ENCODE measurements around the gene LDAH.

Gene LDAH

DNA sequence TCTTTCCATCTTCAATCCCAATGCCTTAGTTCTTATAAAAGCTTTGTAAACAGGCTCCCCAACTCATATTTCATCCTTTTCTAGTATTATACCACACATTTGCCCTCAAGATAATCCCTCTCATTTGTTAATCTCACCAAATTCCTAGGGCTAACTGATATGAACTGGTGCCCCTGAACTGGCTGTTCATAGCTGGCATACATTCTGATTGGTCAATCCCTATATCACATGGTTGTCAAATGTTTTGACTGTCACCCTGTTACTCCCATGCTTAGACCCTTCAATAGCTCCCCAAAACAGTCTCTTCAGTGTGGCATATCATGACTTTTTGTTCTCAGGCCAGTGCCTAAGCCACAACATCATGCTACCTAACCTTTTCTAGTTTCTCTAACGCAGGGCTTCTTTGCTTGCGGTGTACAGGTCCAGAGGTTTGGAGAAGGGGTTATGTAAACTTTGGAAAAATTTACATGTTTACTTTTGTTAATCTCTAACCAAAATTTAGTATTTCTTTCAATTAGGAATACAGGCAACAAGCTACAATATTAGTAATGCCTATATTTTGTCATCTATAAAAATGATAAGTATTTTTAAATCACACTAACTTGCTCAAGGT is 125.5 kb downstream of the LDAH start:
- Mint-ChIP-seq H3K9me3 (no peaks in the 10 kb centered on the region), H3K4me1 (ENCODE audit: low read depth) (peaks cover 12% of the 10 kb centered on the region), H3K27me3 (ENCODE audit: low read depth) (no peaks in the 10 kb centered on the region), H3K27ac (no peak overlapping the region), H3K4me3 (no peak overlapping the region), H3K36me3 (ENCODE audit: low read depth) (no peaks in the 10 kb centered on the region)
- DNase-seq (ENCODE audit: low spot score): no peak

DNA sequence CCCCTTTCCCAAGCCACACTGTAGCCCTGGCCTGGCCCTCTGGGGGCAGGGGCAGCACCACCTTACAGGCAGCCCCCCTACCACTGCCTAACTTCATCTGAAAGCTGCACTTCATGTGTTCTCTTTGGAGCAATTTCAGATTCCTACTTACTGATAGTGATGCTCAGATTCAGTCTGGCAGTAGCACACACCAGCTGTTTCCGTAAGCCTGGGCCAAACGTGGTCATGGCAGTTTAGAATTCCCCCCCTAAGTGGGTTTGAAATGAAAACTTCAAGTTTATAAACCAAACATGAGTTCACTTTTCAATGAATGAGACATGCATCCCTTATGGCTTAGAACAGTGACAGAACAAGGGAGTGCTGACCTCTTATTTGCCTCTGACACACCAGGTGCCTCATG is 126.5 kb downstream of the LDAH start:
- H3K27me3 Mint-ChIP-seq (ENCODE audit: low read depth): no peaks in the 10 kb centered on the region
- peaks cover 12% of the 10 kb centered on the region for H3K4me1 Mint-ChIP-seq (ENCODE audit: low read depth)
- no peak overlapping the region for H3K27ac Mint-ChIP-seq
- no peaks in the 10 kb centered on the region for H3K36me3 Mint-ChIP-seq (ENCODE audit: low read depth)
- H3K4me3 Mint-ChIP-seq: no peak overlapping the region
- no peak for DNase-seq (ENCODE audit: low spot score)
- H3K9me3 Mint-ChIP-seq: no peaks in the 10 kb centered on the region

GRCh38 chr2:20693317-20693716 is 129.6 kb downstream of the LDAH start:
- Mint-ChIP-seq H3K27me3 (ENCODE audit: low read depth) (no peaks in the 10 kb centered on the region), H3K27ac (no peak overlapping the region)
- DNase-seq (ENCODE audit: low spot score): no peak

DNA sequence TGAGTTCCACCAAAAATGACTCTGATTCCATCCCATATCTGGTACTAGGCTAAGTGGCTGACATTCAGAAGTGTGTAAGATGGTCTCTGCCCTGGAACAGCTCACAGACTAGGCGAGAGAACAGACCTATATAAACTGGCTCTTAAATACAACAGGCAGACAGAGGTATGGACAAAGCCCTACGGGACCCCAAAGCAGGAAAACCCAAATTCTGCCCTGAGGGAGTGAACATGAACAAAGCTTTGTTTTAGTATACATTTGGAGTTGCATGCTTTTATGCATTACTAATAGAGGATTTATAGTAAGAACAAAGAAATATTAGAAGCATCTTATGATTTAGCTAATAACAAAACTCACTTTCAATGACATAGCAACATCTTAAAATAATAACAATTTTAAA is 130.8 kb downstream of the LDAH start:
- Mint-ChIP-seq H3K27me3 (ENCODE audit: low read depth) (no peaks in the 10 kb centered on the region), H3K27ac (no peak overlapping the region), H3K9me3 (no peaks in the 10 kb centered on the region), H3K4me1 (ENCODE audit: low read depth) (no peaks in the 10 kb centered on the region), H3K4me3 (no peak overlapping the region), H3K36me3 (ENCODE audit: low read depth) (peaks cover 12% of the 10 kb centered on the region)
- DNase-seq (ENCODE audit: low spot score): no peak

More at GRCh38 chr2:20693317-20693716, 129.6 kb downstream of the LDAH start:
- Mint-ChIP-seq H3K4me3 (no peak overlapping the region), H3K9me3 (no peaks in the 10 kb centered on the region), H3K4me1 (ENCODE audit: low read depth) (no peaks in the 10 kb centered on the region), H3K36me3 (ENCODE audit: low read depth) (peaks cover 8% of the 10 kb centered on the region)

- Mint-ChIP-seq H3K9me3 (no peaks in the 10 kb centered on the region), H3K27ac (no peak overlapping the region), H3K36me3 (ENCODE audit: low read depth) (peaks cover 15% of the 10 kb centered on the region), H3K4me1 (ENCODE audit: low read depth) (no peaks in the 10 kb centered on the region), H3K4me3 (no peak overlapping the region), H3K27me3 (ENCODE audit: low read depth) (no peaks in the 10 kb centered on the region)
- DNase-seq (ENCODE audit: low spot score): no peak
Observed at GRCh38 chr2:20691076-20691734, 131.7 kb downstream of the LDAH start.

GRCh38 chr2:20689428-20690264 is 133.3 kb downstream of the LDAH start:
- H3K9me3 Mint-ChIP-seq: no peaks in the 10 kb centered on the region
- H3K27me3 Mint-ChIP-seq (ENCODE audit: low read depth): no peaks in the 10 kb centered on the region
- H3K4me1 Mint-ChIP-seq (ENCODE audit: low read depth): no peaks in the 10 kb centered on the region
- H3K4me3 Mint-ChIP-seq: no peak overlapping the region
- DNase-seq (ENCODE audit: low spot score): no peak
- peaks cover 20% of the 10 kb centered on the region for H3K36me3 Mint-ChIP-seq (ENCODE audit: low read depth)
- no peak overlapping the region for H3K27ac Mint-ChIP-seq

- Mint-ChIP-seq H3K9me3 (no peaks in the 10 kb centered on the region), H3K27ac (no peak overlapping the region), H3K4me3 (no peak overlapping the region), H3K36me3 (ENCODE audit: low read depth) (peaks cover 20% of the 10 kb centered on the region), H3K27me3 (ENCODE audit: low read depth) (no peaks in the 10 kb centered on the region), H3K4me1 (ENCODE audit: low read depth) (peaks cover 6% of the 10 kb centered on the region)
- DNase-seq (ENCODE audit: low spot score): no peak
Observed at GRCh38 chr2:20687260-20687832, 135.6 kb downstream of the LDAH start.

DNA sequence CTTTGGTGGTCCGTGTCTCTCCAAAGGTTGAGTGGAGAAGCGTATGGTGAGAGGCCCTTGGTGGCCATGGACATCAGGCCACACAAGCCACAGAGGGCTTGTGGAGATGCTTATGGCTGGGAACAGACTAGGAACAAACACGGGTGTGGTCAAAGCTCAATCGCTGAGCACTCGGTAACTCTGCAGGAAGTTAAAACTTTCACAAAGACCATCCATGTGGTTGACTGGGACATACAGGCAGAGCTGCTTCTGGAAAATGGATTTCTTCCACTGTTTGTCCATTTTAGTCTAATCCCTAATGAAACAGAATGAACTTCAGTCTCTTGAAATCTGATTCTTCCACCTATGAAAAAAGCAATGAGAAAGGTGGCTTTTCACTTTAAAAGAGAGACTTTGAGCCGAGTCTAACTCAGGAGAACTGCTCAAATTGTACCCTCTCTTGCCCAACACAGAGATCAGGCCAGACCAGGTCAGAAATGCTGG is 138.3 kb downstream of the LDAH start:
- no peaks in the 10 kb centered on the region for H3K9me3 Mint-ChIP-seq
- H3K4me1 Mint-ChIP-seq (ENCODE audit: low read depth): peaks cover 10% of the 10 kb centered on the region
- no peak overlapping the region for H3K4me3 Mint-ChIP-seq
- H3K27me3 Mint-ChIP-seq (ENCODE audit: low read depth): no peaks in the 10 kb centered on the region
- no peak for DNase-seq (ENCODE audit: low spot score)
- H3K27ac Mint-ChIP-seq: no peak overlapping the region
- H3K36me3 Mint-ChIP-seq (ENCODE audit: low read depth): peaks cover 20% of the 10 kb centered on the region

DNA sequence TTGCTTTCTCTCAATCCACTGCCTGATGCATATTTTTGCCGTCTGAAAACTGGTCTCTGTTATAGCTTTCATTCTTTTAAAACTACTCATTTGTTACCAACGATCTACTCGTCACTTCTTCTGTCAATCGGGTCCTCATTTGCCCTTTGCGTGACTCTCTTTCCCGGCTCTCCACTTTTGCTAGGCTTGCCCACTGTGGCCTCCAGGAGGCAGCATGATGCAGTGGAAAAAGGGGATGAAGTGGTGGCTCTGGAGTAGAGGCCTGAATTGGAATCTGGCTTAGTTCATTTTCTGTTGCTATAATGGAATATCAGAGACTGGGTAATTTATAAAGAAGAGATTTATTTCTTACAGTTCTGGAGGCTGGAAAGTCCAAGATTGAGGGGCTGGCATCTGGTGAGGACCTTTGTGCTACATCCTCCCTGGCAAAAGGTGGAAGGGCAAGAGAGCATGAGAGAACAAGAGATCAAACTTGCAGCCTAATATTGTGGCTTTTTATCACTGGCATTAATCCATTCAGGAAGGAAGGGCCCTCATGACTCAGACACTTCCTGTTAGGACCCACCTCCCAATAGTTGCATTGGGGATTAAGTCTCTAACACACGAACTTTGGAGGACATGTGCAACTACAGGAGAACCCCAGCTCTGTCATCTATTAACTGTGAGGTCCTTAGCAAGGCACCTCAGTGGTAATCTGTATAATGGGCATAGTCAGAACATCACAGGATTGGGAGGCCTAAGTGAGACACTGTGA is 140.6 kb downstream of the LDAH start:
- Mint-ChIP-seq H3K4me1 (ENCODE audit: low read depth) (peaks cover 10% of the 10 kb centered on the region), H3K36me3 (ENCODE audit: low read depth) (peaks cover 8% of the 10 kb centered on the region), H3K27ac (no peak overlapping the region), H3K9me3 (no peaks in the 10 kb centered on the region), H3K27me3 (ENCODE audit: low read depth) (no peaks in the 10 kb centered on the region), H3K4me3 (no peak overlapping the region)
- DNase-seq (ENCODE audit: low spot score): no peak

DNA sequence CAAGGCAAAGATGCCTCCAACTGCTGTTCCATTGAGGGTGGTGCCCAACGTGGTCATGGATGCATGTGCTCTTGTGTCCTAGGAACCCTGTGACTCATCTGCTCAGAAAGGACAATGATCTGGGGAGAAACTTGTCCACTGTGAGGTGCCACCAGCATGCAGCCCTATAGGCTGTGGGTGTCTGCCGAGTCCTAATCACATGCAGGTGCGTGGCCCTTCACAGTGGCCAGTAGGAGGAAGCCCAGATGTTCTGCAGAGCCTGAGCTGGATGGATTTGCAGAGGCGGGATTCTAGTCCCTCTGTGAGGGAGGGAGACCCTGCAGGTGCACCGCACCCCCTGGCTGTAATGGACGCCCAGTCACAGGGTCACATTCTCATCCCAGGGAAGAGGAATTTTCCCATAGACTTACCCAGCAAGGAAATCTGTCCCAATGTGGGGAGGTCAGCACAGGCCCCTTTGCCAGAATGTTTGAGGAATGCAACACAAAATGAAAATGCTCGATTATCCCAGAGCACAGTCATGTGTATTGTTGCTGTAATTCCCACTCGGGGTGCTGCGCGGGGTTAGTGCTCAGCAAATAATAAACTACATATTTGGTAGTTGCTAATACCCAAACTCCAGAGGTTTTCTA is 142.0 kb downstream of the LDAH start:
- H3K4me3 Mint-ChIP-seq: no peak overlapping the region
- no peak overlapping the region for H3K27ac Mint-ChIP-seq
- peaks cover 10% of the 10 kb centered on the region for H3K4me1 Mint-ChIP-seq (ENCODE audit: low read depth)
- no peaks in the 10 kb centered on the region for H3K9me3 Mint-ChIP-seq
- no peak for DNase-seq (ENCODE audit: low spot score)
- H3K36me3 Mint-ChIP-seq (ENCODE audit: low read depth): peaks cover 5% of the 10 kb centered on the region
- H3K27me3 Mint-ChIP-seq (ENCODE audit: low read depth): no peaks in the 10 kb centered on the region

- no peak overlapping the region for H3K27ac Mint-ChIP-seq
Observed at GRCh38 chr2:20678780-20679179, 144.1 kb downstream of the LDAH start.

DNA sequence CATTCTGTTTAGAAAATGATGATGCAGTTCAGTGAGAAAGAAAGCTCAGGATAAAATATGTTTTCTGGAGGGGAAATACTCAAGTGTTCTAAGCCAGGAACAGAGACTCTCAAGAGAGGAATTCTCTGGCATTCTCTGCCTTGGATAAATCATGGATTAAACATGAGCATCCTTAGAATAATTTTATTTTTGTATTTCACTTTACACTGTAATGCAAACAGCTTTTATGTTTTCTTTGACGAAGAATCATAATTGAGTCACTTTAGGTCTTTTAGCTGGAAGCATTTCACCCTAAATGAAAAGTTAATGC is 144.9 kb downstream of the LDAH start:
- H3K4me1 Mint-ChIP-seq (ENCODE audit: low read depth): peaks cover 10% of the 10 kb centered on the region
- no peaks in the 10 kb centered on the region for H3K36me3 Mint-ChIP-seq (ENCODE audit: low read depth)
- peaks cover 4% of the 10 kb centered on the region for H3K27me3 Mint-ChIP-seq (ENCODE audit: low read depth)
- no peak for DNase-seq (ENCODE audit: low spot score)
- no peak overlapping the region for H3K4me3 Mint-ChIP-seq
- no peak overlapping the region for H3K27ac Mint-ChIP-seq
- H3K9me3 Mint-ChIP-seq: no peaks in the 10 kb centered on the region

More at GRCh38 chr2:20678780-20679179, 144.1 kb downstream of the LDAH start:
- H3K27me3 Mint-ChIP-seq (ENCODE audit: low read depth): peaks cover under 1% of the 10 kb centered on the region
- H3K36me3 Mint-ChIP-seq (ENCODE audit: low read depth): no peaks in the 10 kb centered on the region
- DNase-seq (ENCODE audit: low spot score): no peak
- peaks cover 10% of the 10 kb centered on the region for H3K4me1 Mint-ChIP-seq (ENCODE audit: low read depth)
- no peaks in the 10 kb centered on the region for H3K9me3 Mint-ChIP-seq
- no peak overlapping the region for H3K4me3 Mint-ChIP-seq

All from T-helper 2 cell treated with Interferon-gamma antibody and Interleukin-4, amounts not matched to agents 5 μg/mL and 100 μg/mL, for 36 hours (primary cell).